D341Med (cell line): Measurements from ENCODE around the gene SZT2.
"Not testable (repeated sequence)": the region's sequence is repeated elsewhere in the genome, so short reads cannot be mapped to it uniquely, and the experiment has no call there.

Source experiments
- DNase-seq: peaks from one replicate; pipeline ENCODE4 v3.0.0; 2012; ENCODE audit warnings: low spot score

SZT2 gene

GRCh38 chr1:43363283-43363934 lies 26.3 kb upstream of the SZT2 start:
- no peak for DNase-seq

GRCh38 chr1:43363935-43364525 lies 25.7 kb upstream of the SZT2 start:
- DNase-seq, result no peak

GRCh38 chr1:43365678-43366077 lies 24.0 kb upstream of the SZT2 start:
- DNase-seq, result no peak

- no peak for DNase-seq
These were observed 23.5 kb upstream of the SZT2 start for GRCh38 chr1:43366179-43366578.

GRCh38 chr1:43366601-43367025 lies 23.1 kb upstream of the SZT2 start:
- DNase-seq, result no peak

GRCh38 chr1:43367026-43367903 lies 22.4 kb upstream of the SZT2 start:
- peak; percentile 52 for DNase-seq

- peak; percentile 98 for DNase-seq
These were observed 21.6 kb upstream of the SZT2 start, which contains the start of gene ELOVL1 for GRCh38 chr1:43367904-43368645. Gene ELOVL1 (minus strand): TSS chr1:43368011. CDS start chr1:43365609, 2,402 bp downstream.

GRCh38 chr1:43368646-43369020 lies 21.1 kb upstream of the SZT2 start:
- DNase-seq, result no peak

GRCh38 chr1:43369779-43370178 lies 19.9 kb upstream of the SZT2 start:
- DNase-seq, result not testable (repeated sequence)

GRCh38 chr1:43370564-43370963 lies 19.1 kb upstream of the SZT2 start:
- no peak for DNase-seq

GRCh38 chr1:43372172-43372571 lies 17.5 kb upstream of the SZT2 start:
- DNase-seq, result no peak

GRCh38 chr1:43373066-43373940 lies 16.4 kb upstream of the SZT2 start:
- DNase-seq, result no peak

GRCh38 chr1:43376723-43377235 lies 12.9 kb upstream of the SZT2 start:
- no peak for DNase-seq

- no peak for DNase-seq
These were observed 11.9 kb upstream of the SZT2 start for GRCh38 chr1:43377831-43378230.

- no peak for DNase-seq
These were observed 10.2 kb upstream of the SZT2 start for GRCh38 chr1:43379476-43379875.

GRCh38 chr1:43381612-43382011 lies 8.1 kb upstream of the SZT2 start:
- DNase-seq, result no peak

- no peak for DNase-seq
These were observed 7.5 kb upstream of the SZT2 start for GRCh38 chr1:43382027-43382779.

GRCh38 chr1:43383449-43383848 lies 6.2 kb upstream of the SZT2 start:
- no peak for DNase-seq

- DNase-seq, result no peak
These were observed 3.0 kb upstream of the SZT2 start for GRCh38 chr1:43386676-43387075.

- no peak for DNase-seq
These were observed 1.6 kb upstream of the SZT2 start for GRCh38 chr1:43387976-43388599.
